Tibial artery (tissue), 4 donors: ENCODE results near the gene KRT24.

Experiments
- DNase-seq, 2 donors: peaks; one replicate each; pipeline ENCODE4 v3.0.0-alpha.2; 2019
- H3K27ac ChIP-seq, 2 donors: fragments of 200-600 bp; sonication (generic) in 1 of 2; 1 replicate in 1 of 2; 2 replicates in 1 of 2; pipeline ENCODE4 v1.5.1; 2018 to 2019; ENCODE audit warnings: mild to moderate bottlenecking in 1 of 2
- H3K27me3 ChIP-seq, 2 donors: fragments of 200-600 bp; sonication (generic) in 1 of 2; one replicate each; pipeline versions ENCODE4 v1.5.1 to v1.6.0; 2016 to 2019
- H3K36me3 ChIP-seq, 3 donors: fragments of 200-600 bp; sonication (generic) in 2 of 3; one replicate each; pipeline ENCODE4 v1.5.1; 2016 to 2019; ENCODE audit warnings: mild to moderate bottlenecking in 2 of 3
- H3K4me1 ChIP-seq, 4 donors: fragments of 200-600 bp; sonication (generic) in 2 of 4; 1 replicate in 3 of 4; 2 replicates in 1 of 4; pipeline ENCODE4 v1.5.1; 2016 to 2019
- H3K4me3 ChIP-seq, 2 donors: fragments of 200-600 bp; sonication (generic) in 1 of 2; 1 replicate in 1 of 2; 2 replicates in 1 of 2; pipeline ENCODE4 v1.5.1; 2018 to 2019; ENCODE audit warnings: mild to moderate bottlenecking in 2 of 2
- H3K9me3 ChIP-seq, 3 donors: fragments of 200-600 bp; sonication (generic) in 1 of 3; one replicate each; pipeline ENCODE4 v1.5.1; 2016 to 2019
- intact Hi-C: fragments of 100-400 bp; cut with DNase I; formaldehyde crosslinking; loops from one replicate; pipeline ENCODE4 v1.15.0; 2023; ENCODE audit warnings: low total_unique reads
- TF ChIP-seq, protein P1 (sequence below), 2 experiments: fragments of 200-600 bp in 1 of 2; fragments of 450-650 bp in 1 of 2; IDR thresholded peaks; one replicate each; pipeline ENCODE4 v1.5.1; 2017 to 2019; ENCODE audit warnings: antibody characterized with exemption in 2 of 2, mild to moderate bottlenecking in 1 of 2, moderate library complexity in 1 of 2

KRT24 gene

DNA sequence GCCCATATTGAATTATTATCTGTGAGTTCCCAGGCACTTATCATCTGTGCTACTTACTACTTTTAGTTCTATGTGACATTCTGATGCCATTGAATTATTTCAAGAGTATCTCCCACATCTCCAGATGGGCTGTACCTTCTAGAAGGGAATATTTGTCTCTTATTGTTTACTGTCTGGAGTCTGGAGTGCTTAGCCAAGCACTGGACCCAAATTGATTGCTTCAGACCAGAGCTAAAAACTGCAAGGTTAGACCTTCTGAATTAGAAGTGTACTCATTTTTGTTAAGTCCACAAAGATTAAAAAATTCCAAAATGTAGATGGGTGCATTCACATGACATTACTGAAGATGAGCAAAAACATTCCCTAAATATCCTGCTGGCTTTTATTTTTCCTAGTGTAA, 22.6 kb downstream of the KRT24 start:
- DNase-seq = no peak
- Histone ChIP-seq H3K27ac (no peak overlapping the region), H3K9me3 (no peaks in the 10 kb centered on the region), H3K4me3 (no peak overlapping the region), H3K4me1 (no peaks in the 10 kb centered on the region), H3K27me3 (peaks cover 0 to 26% of the 10 kb centered on the region in 2 donors), H3K36me3 (no peaks in the 10 kb centered on the region)
- TF ChIP-seq, protein P1, sequence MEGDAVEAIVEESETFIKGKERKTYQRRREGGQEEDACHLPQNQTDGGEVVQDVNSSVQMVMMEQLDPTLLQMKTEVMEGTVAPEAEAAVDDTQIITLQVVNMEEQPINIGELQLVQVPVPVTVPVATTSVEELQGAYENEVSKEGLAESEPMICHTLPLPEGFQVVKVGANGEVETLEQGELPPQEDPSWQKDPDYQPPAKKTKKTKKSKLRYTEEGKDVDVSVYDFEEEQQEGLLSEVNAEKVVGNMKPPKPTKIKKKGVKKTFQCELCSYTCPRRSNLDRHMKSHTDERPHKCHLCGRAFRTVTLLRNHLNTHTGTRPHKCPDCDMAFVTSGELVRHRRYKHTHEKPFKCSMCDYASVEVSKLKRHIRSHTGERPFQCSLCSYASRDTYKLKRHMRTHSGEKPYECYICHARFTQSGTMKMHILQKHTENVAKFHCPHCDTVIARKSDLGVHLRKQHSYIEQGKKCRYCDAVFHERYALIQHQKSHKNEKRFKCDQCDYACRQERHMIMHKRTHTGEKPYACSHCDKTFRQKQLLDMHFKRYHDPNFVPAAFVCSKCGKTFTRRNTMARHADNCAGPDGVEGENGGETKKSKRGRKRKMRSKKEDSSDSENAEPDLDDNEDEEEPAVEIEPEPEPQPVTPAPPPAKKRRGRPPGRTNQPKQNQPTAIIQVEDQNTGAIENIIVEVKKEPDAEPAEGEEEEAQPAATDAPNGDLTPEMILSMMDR (IDR thresholded peaks at IDR 0.05) = no peak
- intact Hi-C loops = no loop called here

DNA sequence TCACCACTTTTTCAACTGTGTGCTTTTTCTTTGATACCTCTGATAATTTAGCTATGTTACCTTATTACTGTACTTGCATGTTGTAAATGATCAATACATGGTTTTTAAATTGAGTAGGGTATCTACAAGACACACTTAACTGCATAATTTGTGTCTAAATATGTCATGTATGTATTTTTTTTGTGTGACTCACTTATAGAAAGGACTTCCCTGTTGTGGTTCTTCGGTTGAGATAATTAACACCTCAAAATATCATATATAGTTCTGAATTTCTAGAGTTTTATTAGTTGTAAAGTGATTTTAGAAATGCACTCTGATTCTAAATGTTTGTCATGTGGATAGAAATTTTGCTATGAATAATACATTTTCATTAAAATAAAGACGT, 24.0 kb downstream of the KRT24 start:
- H3K36me3 ChIP-seq = no peaks in the 10 kb centered on the region
- no peak overlapping the region for H3K27ac ChIP-seq
- H3K27me3 ChIP-seq = peaks cover 0 to 26% of the 10 kb centered on the region in 2 donors
- TF ChIP-seq, protein P1 (IDR thresholded peaks at IDR 0.05) = no peak
- H3K9me3 ChIP-seq = no peaks in the 10 kb centered on the region
- H3K4me1 ChIP-seq = no peaks in the 10 kb centered on the region
- no peak for DNase-seq
- no peak overlapping the region for H3K4me3 ChIP-seq
- intact Hi-C loops = no loop called here

DNA sequence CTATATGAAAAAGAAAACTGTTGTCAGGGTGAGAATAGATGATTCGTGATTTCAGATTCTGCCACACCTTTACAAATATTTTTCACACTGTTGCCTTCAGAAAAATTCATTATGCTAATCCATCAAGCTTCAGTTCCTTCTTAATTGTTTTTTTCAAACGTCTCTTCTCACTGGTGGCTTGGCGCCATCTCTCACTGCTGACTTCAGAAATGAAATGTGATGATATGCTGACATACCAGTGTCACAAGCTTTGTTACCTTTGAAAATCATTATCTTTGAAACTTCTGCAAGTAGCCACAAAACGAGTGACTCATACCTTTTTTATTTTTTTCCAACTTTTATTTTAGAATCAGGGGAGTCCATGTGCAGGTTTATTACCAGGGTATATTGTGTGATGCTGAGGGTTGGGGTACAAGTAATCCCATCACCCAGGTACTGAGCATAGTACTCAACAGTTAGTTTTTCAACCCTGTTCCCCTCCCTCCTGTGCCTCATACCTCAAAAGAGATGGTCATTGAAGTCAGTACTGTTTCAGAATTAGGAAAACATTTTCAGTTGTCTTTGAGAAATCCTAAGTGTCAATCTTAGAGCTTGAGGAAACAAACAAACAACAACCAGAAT, 24.5 kb downstream of the KRT24 start:
- Histone ChIP-seq H3K4me3 (no peak overlapping the region), H3K9me3 (no peaks in the 10 kb centered on the region), H3K27ac (no peak overlapping the region), H3K36me3 (no peaks in the 10 kb centered on the region), H3K27me3 (peaks cover 0 to 26% of the 10 kb centered on the region in 2 donors), H3K4me1 (no peaks in the 10 kb centered on the region)
- TF ChIP-seq, protein P1 (IDR thresholded peaks at IDR 0.05) = no peak
- no peak for DNase-seq
- intact Hi-C loops = no loop called here

DNA sequence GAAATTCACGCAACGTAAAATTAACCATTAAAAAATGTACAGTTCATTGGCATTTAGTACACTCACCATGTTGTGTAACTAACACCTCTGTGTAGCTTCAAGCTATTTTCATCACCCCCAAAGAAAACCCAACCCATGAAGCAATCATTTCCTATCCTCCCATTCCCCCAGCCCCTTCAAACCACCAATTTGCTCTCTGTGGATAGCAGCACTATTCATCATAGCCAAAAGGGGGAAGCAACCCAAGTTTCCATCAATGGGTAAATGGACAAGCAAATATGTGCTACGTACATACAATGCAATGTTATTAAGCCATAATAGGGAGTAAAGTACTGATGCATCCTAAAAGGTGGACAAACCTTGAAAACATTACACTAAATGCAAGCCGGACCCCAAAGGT, 27.6 kb downstream of the KRT24 start:
- H3K36me3 ChIP-seq = no peaks in the 10 kb centered on the region
- no peaks in the 10 kb centered on the region for H3K4me1 ChIP-seq
- no peaks in the 10 kb centered on the region for H3K9me3 ChIP-seq
- H3K4me3 ChIP-seq = no peak overlapping the region
- peaks cover 0 to 16% of the 10 kb centered on the region in 2 donors for H3K27me3 ChIP-seq
- TF ChIP-seq, protein P1 (IDR thresholded peaks at IDR 0.05) = no peak
- no peak for DNase-seq
- intact Hi-C loops = no loop called here
- H3K27ac ChIP-seq = no peak overlapping the region

DNA sequence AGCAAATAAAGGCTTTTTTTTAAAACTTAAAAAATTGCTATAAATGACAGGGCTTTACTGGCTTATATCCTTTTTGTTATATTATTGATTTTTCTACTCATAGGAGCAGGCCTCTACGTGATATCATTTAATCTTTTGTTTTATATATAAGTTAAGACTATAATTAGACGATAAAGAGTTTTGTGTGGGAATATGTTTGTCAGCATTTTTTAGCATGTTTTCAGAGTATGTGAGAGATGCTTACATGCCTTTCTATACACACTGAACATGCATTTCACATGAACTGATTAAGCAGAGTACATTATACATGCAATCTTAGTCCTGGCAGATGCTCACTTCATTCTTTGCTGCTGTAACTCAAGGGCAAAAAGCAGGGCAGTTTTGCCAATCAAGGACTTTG, 30.9 kb downstream of the KRT24 start:
- Histone ChIP-seq H3K4me1 (no peaks in the 10 kb centered on the region), H3K9me3 (no peaks in the 10 kb centered on the region), H3K36me3 (no peaks in the 10 kb centered on the region), H3K27me3 (peaks cover 0 to 25% of the 10 kb centered on the region in 2 donors), H3K27ac (no peak overlapping the region), H3K4me3 (no peak overlapping the region)
- intact Hi-C loops = no loop called here
- TF ChIP-seq, protein P1 (IDR thresholded peaks at IDR 0.05) = no peak
- no peak for DNase-seq

DNA sequence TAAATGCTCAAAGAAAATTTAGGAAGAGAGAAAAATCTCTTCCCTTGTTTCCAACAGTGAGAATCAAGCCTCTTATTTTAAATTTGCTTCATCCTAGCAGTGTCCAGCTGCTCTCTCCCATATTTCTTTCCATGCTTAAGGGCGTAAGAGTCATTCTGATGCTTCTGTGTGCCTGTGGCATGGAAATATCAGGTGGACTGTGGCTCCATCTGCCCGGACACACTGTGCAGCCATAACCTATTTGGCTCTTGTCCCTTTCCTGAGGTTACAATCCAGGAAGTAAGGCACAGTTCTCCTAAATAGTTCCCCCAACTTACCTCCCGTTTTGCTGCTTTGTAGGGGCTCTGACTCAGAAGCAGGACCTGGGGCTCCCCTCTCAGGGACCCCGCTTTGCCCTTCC, 32.3 kb downstream of the KRT24 start:
- no peaks in the 10 kb centered on the region for H3K36me3 ChIP-seq
- intact Hi-C loops = no loop called here
- H3K27me3 ChIP-seq = peaks cover 0 to 17% of the 10 kb centered on the region in 2 donors
- TF ChIP-seq, protein P1 (IDR thresholded peaks at IDR 0.05) = no peak
- H3K9me3 ChIP-seq = no peaks in the 10 kb centered on the region
- DNase-seq = no peak
- H3K27ac ChIP-seq = no peak overlapping the region
- H3K4me1 ChIP-seq = no peaks in the 10 kb centered on the region
- H3K4me3 ChIP-seq = no peak overlapping the region
